SKM-1 treated with dmso at 0.1 percent for 144 hours (cell line): ENCODE measurements around the gene NOL9.

Experiments used
- DNase-seq: peaks from one replicate; lab custom pipeline; 2025; ENCODE audit not compliant: unreplicated experiment; lab: John Stamatoyannopoulos, UW

NOL9 gene

GRCh38 chr1:6590046-6590445 lies 35.7 kb upstream of the NOL9 start:
- no peak for DNase-seq

- no peak for DNase-seq
Measured at GRCh38 chr1:6588893-6589520, 34.7 kb upstream of the NOL9 start.

DNA sequence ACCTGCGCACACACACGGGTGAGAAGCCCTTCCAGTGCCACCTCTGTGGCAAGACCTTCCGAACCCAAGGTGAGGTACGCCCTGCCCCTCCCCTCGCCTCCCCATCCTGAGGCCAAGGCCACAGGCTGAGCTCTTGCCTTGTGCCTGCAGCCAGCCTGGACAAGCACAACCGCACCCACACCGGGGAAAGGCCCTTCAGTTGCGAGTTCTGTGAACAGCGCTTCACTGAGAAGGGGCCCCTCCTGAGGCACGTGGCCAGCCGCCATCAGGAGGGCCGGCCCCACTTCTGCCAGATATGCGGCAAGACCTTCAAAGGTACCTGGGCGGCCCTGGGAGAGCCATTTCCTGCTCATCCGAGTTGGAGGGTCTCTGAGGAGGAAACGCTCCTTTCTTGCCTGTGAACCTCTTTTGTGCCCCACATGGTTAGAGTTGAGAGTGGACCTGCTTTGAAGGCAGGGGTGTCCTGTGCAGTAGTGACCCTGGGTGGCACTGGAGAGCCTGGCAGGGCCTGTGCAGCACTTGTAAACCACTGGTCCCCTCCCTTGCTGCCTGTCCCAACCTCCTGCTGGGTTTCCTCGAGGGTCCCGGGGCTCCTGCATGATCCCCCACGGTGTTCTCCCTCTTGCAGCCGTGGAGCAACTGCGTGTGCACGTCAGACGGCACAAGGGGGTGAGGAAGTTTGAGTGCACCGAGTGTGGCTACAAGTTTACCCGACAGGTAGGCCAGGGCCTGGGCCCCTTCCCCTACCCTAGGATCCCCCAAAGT lies 34.0 kb upstream of the NOL9 start:
- no peak for DNase-seq

GRCh38 chr1:6587261-6588005 lies 33.1 kb upstream of the NOL9 start:
- DNase-seq = no peak

- DNase-seq = no peak
Measured at GRCh38 chr1:6586404-6586816, 32.1 kb upstream of the NOL9 start.

- DNase-seq = no peak
Measured at GRCh38 chr1:6585841-6586240, 31.5 kb upstream of the NOL9 start.

DNA sequence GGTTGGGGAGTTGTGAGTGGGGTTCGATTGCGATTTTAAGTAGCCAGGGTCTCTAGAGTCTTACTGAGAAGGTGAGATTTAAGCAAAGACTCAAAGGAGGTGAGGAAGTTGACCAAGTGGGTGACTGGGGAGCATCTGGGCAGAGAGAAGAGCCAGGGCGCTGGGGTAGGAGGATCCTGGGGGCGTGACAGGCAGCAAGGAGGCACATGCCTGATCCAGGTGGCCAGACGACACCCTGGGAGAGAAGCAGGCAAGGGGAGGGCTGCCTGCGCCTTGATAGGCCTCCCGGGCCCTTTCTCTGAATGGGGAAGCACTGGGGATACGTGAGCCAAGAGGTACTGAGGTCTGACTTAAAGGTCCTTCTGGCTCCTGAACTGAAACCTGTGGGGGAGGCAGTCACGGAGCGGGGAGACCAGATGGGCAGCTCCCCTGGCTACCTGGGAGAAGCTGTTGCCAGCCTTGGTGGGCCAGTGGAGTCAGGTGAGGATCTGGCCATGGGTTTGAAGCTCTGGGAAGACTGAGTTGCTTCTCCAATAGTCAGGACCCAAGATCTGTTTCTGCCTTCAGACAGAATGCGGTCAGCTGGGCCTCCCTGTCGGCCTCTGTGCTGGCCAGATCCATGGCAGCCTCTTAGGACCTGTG lies 30.9 kb upstream of the NOL9 start:
- no peak for DNase-seq

DNA sequence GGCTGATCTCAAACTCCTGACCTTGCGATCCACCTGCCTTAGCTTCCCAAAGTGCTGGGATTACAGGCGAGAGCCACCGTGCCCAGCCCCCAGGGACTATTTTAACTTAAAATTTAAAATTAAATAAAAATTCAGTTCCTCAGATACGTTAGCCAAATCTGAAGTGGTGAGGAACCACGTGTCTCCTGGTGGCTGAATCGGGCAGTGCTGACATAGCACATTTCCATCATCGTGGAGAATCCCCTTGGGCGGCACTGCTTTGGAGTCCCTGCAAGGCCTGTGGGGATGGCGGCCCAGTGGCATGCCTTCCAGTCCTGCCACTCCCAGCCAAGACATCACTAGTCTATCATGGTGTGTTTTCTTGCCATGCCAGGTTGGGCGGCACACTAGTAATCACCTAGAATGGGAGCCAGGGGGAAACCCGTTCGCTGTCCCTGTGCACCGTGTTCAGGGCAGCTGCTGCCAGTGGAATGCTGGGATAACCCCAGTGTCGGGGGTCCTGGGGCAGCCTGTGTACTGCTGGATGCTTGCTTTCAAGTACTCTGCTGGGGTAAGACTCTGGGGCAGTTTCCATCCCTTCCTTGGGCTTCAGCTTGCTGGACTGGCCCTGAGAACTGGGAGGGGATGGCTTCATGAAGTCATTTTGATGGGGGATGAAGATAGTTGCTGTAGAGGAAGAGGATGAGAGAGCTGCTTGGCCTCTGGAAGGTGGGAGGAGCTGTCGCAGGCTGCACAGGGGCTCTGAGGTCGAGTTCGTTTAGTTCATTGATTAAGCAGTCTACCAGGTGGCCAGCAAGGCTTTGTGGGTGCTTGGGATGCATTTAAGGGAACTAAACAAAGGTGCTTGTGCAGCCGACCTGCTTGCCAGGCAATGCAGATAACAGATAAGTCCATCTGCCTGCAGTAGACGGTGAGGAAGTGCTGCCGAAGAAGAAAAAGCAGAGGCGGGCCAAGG lies 30.1 kb upstream of the NOL9 start:
- no peak for DNase-seq

- DNase-seq = no peak
Measured at GRCh38 chr1:6582370-6582769, 28.1 kb upstream of the NOL9 start.

DNA sequence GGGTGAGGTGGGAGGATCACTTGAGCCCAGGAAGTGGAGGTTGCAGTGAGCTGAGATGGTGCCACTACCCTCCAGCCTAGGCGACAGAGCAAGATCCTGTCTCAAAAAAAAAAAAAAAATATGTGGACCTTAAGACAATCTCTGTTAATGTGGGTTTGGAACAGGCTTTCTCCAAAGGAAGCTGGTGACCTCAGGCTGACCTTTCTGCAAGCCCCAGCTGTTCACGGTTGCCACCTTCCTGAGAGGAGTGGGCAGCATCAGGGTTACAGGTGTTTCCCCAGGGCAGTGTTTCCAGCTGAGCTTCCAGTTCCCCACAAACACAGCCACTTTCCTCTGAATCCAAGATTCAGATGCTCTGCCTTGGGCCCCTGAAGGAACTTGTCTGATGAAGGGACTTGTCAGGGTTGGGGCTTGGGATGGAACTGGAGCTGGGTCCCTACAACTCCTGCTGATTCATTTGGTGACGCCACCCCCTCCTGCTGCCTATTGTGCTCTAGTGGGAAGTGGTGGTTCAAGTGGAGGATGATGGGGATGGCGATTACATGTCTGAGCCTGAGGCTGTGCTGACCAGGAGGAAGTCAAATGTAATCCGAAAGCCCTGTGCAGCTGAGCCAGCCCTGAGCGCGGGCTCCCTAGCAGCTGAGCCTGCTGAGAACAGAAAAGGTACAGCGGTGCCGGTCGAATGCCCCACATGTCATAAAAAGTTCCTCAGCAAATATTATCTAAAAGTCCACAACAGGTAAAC lies 27.4 kb upstream of the NOL9 start:
- peak; percentile 87 for DNase-seq

GRCh38 chr1:6580593-6581409 lies 26.5 kb upstream of the NOL9 start:
- DNase-seq = peak; percentile 54

- DNase-seq = no peak
Measured at GRCh38 chr1:6580119-6580592, 25.8 kb upstream of the NOL9 start.

DNA sequence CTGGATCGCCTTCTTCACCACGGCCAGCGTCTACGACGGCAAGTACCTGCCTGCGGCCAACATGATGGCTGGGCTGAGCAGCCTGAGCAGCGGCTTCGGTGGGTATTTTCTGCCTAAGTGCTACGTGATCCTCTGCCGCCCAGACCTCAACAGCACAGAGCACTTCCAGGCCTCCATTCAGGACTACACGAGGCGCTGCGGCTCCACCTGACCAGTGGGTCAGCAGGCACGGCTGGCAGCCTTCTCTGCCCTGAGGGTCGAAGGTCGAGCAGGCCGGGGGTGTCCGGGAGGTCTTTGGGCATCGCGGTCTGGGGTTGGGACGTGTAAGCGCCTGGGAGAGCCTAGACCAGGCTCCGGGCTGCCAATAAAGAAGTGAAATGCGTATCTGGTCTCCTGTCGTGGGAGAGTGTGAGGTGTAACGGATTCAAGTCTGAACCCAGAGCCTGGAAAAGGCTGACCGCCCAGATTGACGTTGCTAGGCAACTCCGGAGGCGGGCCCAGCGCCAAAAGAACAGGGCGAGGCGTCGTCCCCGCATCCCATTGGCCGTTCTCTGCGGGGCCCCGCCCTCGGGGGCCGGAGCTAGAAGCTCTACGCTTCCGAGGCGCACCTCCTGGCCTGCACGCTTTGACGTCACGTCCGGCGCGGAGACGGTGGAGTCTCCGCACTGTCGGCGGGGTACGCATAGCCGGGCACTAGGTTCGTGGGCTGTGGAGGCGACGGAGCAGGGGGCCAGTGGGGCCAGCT lies 25.2 kb upstream of the NOL9 start, which contains the start of gene ZBTB48:
Gene ZBTB48 (plus strand): TSS at position 621 of the 745 bp plus-strand sequence. CDS start 616 bp downstream, outside the sequence.
- DNase-seq = peak; percentile 96

GRCh38 chr1:6578624-6579373 lies 24.5 kb upstream of the NOL9 start:
- no peak for DNase-seq

DNA sequence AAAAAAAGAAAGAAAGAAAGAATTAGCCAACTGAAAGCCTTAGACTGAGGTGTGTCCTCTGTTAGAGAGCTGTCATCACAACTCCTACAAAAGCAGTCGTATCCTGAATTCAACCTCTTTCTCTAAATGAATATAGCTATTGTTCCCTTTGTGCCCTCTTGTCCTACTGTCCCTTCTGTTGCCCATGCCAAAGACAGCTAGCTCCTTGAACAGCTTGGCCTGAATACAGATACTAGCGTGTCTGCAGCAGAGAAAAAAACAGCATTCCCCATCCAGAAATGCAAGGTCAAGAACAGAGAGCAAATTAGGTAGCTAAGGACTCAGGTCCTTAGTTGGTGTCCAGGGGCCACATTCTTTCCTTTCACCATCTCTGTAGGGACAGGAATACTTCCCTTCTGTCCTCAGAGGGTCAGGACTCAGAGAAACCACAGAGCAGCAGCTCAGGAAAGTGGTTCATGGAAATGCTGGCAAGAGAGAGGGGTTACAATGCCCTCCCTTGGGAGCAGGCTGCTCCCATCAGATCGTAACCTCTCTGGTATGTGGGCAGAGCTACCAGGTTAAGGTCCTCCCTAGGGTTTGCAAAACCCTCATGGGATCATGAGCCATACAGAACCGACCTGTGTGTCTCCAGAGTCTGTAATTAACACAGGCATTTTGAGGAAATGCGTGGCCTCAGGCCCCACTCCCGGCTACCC lies 23.7 kb upstream of the NOL9 start:
- DNase-seq = no peak

- DNase-seq = no peak
Measured at GRCh38 chr1:6574818-6575217, 20.5 kb upstream of the NOL9 start.
